Measurements from ENCODE around the gene ONECUT1.

The ONECUT1 gene

DNA sequence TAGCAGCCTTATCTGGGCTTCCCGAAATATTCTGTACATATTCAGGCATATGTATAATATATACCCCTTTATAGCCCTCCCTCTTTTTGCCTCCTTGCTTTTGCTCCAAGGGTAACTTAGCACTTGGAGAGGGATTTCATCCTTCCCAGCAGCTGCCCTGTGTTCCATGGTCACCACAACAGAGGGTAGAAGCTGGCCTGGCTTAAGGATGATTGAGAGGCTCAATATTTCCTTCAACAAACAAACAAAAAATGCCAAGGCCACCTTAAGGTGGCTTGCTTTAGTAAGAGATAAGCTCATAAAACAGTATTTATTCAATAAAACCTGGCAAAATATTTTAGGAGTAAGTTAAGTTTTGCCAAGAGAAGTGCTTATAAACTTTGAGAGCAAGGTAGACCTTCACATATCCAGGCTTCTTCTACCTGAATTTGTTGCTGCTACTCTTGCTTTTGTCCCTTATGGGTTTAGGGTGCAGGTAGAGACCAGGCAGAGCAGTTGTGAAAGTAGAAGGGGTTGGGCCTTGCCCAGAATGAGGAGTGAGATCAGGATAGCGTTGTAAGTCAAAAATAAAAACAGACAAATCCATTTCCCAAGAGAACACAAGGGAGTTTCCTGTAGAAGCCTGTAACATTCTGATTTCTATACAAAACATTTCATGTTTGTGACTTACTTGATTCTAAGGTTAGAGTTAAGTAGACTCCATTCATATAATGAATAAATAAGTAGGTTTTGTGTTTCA lies 58.2 kb downstream of the ONECUT1 start:
- no peak for DNase-seq (ENCODE audit: low spot score)

- no peak for DNase-seq (ENCODE audit: low spot score)
These were observed 59.1 kb downstream of the ONECUT1 start for GRCh38 chr15:52731004-52731403.

DNA sequence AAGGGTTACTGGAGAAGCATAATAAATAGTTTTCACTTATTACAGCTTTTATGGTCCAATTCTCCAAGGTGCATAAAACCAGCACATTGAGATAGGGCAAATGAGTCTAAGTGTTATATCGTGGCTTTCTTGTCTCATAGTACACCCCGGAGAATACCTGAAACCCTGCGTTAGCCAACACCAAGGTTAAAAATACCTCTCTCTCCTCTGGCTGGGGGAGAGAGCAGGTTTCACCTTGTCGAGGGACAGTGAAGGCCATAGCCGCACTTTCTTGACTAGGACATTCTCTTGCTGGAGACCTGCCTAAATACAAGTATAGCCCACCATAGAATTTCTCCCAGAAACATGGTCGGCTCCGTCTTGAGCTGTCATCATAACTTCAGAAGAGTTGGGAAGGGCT lies 59.5 kb downstream of the ONECUT1 start:
- DNase-seq (ENCODE audit: low spot score) = no peak

GRCh38 chr15:52730173-52730572 lies 60.0 kb downstream of the ONECUT1 start:
- no peak for DNase-seq (ENCODE audit: low spot score)

- no peak for DNase-seq (ENCODE audit: low spot score)
These were observed 61.2 kb downstream of the ONECUT1 start for GRCh38 chr15:52728899-52729298.

GRCh38 chr15:52727815-52728214 lies 62.3 kb downstream of the ONECUT1 start:
- DNase-seq (ENCODE audit: low spot score) = no peak

DNA sequence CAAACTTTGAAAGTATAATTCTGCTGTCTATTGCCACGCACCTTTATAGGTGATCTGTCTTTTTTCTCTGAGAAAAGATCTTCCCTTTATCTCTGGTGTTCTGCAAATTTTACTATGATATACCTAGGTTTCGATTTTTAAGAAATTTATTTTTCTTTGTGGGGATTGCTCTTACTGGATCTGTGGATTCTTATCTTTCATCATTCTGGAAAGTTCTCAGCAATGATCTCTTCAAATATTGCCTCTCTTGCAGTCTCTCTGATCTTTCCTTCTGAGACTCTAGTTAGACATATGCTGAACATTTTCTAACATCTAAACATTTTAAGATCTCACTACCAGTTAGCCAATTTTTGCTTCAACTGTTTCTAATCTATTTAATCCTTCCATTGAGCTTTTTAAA lies 63.9 kb downstream of the ONECUT1 start:
- DNase-seq (ENCODE audit: low spot score) = no peak

GRCh38 chr15:52718551-52718950 lies 71.6 kb downstream of the ONECUT1 start:
- DNase-seq (ENCODE audit: low spot score) = no peak

DNA sequence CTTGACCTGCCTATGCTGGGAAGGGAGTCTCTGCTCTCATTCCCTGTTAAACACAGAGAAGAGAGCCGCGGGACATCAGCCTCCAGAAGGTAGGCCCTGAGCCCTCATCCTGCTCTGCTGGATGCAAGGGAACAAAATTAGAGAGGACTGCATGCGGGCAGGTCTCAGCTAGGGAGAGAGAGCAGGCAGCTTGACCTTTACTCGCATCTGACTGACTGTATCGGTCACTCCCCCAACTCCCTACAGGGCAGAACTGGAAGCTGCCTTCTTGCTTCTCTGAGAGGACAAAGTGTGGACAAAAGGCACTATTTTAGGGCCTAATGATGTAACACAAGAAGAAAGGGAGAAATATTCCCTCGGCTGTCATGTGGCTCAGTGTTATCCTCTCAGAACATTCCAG lies 72.2 kb downstream of the ONECUT1 start:
- DNase-seq (ENCODE audit: low spot score) = no peak

DNA sequence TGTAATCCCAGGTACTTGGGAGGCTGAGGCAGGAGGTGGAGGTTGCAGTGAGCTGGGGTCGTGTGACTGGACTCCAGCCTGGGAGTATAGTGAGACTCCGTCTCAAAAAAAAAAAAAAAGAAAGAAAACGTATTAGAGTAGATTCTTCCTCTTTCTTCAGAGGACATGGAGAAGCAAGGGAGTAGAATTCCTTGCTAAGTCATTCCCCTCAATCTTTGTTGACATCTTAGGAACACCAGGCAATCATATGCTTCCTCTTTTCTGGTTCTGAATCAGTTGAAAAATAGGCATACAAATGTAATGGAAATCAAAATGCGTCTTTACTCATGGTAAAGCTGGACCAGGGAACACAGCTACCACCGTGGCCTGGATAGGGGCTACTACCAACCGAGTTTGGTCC lies 72.7 kb downstream of the ONECUT1 start:
- DNase-seq (ENCODE audit: low spot score) = no peak

GRCh38 chr15:52716536-52716935 lies 73.6 kb downstream of the ONECUT1 start:
- no peak for DNase-seq (ENCODE audit: low spot score)

DNA sequence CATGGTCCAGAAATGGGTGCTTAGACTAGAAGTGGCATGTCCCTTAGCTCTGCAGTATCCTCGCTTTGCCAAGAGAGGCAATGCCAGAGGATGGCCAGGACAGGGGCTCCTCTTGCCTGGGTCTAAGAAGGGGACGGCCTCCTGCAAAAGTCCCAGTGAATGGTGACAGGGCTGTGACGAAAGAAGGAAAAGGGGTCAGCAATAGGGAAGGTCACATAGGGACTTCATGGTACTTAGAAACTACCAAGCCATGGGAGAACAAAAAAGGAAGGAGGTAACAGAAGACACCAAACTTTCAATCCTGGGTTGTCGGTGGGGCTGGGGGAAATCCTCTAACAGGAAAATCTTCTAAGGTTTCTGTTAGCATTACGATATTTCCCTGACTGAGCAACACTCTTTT lies 74.7 kb downstream of the ONECUT1 start:
- no peak for DNase-seq (ENCODE audit: low spot score)

- no peak for DNase-seq (ENCODE audit: low spot score)
These were observed 75.2 kb downstream of the ONECUT1 start for GRCh38 chr15:52714968-52715367.

DNA sequence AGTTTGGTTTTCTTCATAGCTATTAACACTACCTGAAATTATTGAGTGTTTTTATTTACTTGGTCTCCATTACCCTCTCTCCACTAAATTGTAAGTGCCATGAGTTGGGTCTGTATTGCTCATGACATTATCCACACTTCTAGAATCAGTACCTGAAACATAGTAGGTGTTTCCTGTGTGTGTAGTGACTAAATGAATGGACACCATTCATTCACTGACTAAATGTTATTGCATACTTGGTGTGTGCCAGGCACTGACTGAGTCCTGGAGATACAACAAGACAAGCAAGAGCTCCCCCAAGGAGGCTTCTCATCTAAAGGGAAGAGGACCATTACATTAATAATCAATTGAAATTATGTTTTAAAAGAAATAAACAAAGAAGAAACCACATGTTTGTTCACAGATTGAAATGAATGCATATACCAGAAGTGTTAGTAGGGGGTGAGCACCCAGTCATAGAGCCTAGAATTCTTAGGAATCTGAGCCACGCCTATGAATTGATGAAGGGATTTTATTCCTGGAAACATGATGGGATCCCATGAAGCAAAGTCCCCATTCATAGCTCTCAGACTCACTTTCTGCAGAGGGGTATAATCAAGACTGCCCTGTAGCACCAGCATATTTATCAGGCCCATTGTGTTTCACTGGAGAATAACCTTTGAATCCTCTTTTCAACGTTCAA lies 79.3 kb downstream of the ONECUT1 start:
- no peak for DNase-seq (ENCODE audit: low spot score)

- DNase-seq (ENCODE audit: low spot score) = no peak
These were observed 80.0 kb downstream of the ONECUT1 start for GRCh38 chr15:52710050-52710707.

- DNase-seq (ENCODE audit: low spot score) = no peak
These were observed 80.8 kb downstream of the ONECUT1 start for GRCh38 chr15:52709187-52709981.

Data from cerebellar cortex (tissue), 1 donor.